Effector CD4-positive, alpha-beta T cell (primary cell): Measurements from ENCODE around the gene GRIK4.
"Not testable (repeated sequence)": the region's sequence is repeated elsewhere in the genome, so short reads cannot be mapped to it uniquely, and the experiment has no call there.

Source experiments
- DNase-seq: peaks from one replicate; pipeline ENCODE4 v3.0.0-alpha.2; 2020

The GRIK4 gene

GRCh38 chr11:120750647-120751549 is 239.3 kb downstream of the GRIK4 start:
- DNase-seq, result no peak

GRCh38 chr11:120751550-120751949 is 240.0 kb downstream of the GRIK4 start:
- DNase-seq, result no peak

GRCh38 chr11:120752668-120753067 is 241.1 kb downstream of the GRIK4 start:
- DNase-seq, result no peak

GRCh38 chr11:120756931-120757330 is 245.4 kb downstream of the GRIK4 start:
- DNase-seq, result no peak

- DNase-seq, result no peak
Observed at GRCh38 chr11:120759046-120759445, 247.5 kb downstream of the GRIK4 start.

- DNase-seq, result not testable (repeated sequence)
Observed at GRCh38 chr11:120765710-120766109, 254.2 kb downstream of the GRIK4 start.

- DNase-seq, result no peak
Observed at GRCh38 chr11:120766318-120766717, 254.8 kb downstream of the GRIK4 start.

GRCh38 chr11:120768949-120769348 is 257.4 kb downstream of the GRIK4 start:
- no peak for DNase-seq

GRCh38 chr11:120769906-120770305 is 258.4 kb downstream of the GRIK4 start:
- DNase-seq, result no peak

GRCh38 chr11:120771551-120772060 is 260.1 kb downstream of the GRIK4 start:
- no peak for DNase-seq

GRCh38 chr11:120773501-120774031 is 262.0 kb downstream of the GRIK4 start:
- no peak for DNase-seq

- no peak for DNase-seq
Observed at GRCh38 chr11:120774591-120775386, 263.2 kb downstream of the GRIK4 start.

GRCh38 chr11:120775986-120776951 is 264.7 kb downstream of the GRIK4 start:
- DNase-seq, result no peak

- no peak for DNase-seq
Observed at GRCh38 chr11:120778685-120779490, 267.3 kb downstream of the GRIK4 start.

GRCh38 chr11:120780239-120780638 is 268.7 kb downstream of the GRIK4 start:
- DNase-seq, result no peak

GRCh38 chr11:120781486-120782120 is 270.1 kb downstream of the GRIK4 start:
- no peak for DNase-seq

GRCh38 chr11:120784566-120785251 is 273.2 kb downstream of the GRIK4 start:
- DNase-seq, result no peak

- no peak for DNase-seq
Observed at GRCh38 chr11:120785576-120785975, 274.0 kb downstream of the GRIK4 start.

GRCh38 chr11:120786206-120786735 is 274.7 kb downstream of the GRIK4 start:
- DNase-seq, result no peak

GRCh38 chr11:120787224-120787623 is 275.7 kb downstream of the GRIK4 start:
- not testable (repeated sequence) for DNase-seq
